ENCODE measurements around the gene FRY. TPM values are rescaled to one million over a fixed set of nuclear protein-coding genes. Genes with fewer than 3 reads are reported as not detected.

Gene FRY
- total and polyA plus RNA-seq, 9 of the 15 experiments (the other 6 are each of a cell fraction or from before 2014, with no cell fraction given), result 0.03 to 0.31 (median 0.11) TPM; not detected in 3

- Histone ChIP-seq H3K79me2 (ENCODE audit: control insufficient read depth, insufficient read depth, low read length) (no peaks in the 10 kb centered on the region), H3K9ac (ENCODE audit: insufficient read depth in 1 of 2, low read depth in 2 of 2, low read length in 2 of 2) (no peak overlapping the region), H3K4me1 (replicated peaks in 1 of 2; ENCODE audit: control insufficient read depth in 2 of 2, insufficient read depth in 2 of 2, low read length in 2 of 2) (peaks cover 0 to 6% of the 10 kb centered on the region in 2 experiments; a peak in 2 of 5 replicates), H3K27me3 (ENCODE audit: control insufficient read depth in 2 of 2, insufficient read depth in 2 of 2, low read length in 2 of 2) (peaks cover 0 to 4% of the 10 kb centered on the region in 2 experiments; a peak in 3 of 5 replicates), H3K4me3 (no peak overlapping the region), H4K20me1 (replicated peaks; ENCODE audit: control insufficient read depth, insufficient read depth, low read length) (no peaks in the 10 kb centered on the region), H3K36me3 (ENCODE audit: control insufficient read depth, insufficient read depth, low read length) (no peaks in the 10 kb centered on the region), H2AFZ (ENCODE audit: low read depth, low read length) (no peak overlapping the region), H3K9me1 (ENCODE audit: control insufficient read depth, insufficient read depth, low read length) (no peaks in the 10 kb centered on the region), H3K4me2 (ENCODE audit: insufficient read depth, low read length) (no peak overlapping the region), H3K9me3 (replicated peaks; ENCODE audit: control insufficient read depth, insufficient read depth, low read depth, low read length) (no peaks in the 10 kb centered on the region), H3K27ac (ENCODE audit: extremely low read depth, low read depth, low read length) (no peak overlapping the region)
- POLR2A ChIA-PET, result interaction anchor here (0.8 kb wide), 1 partner anchor 9 kb away, joined by 3 read pairs; no protein-coding TSS in a partner anchor
- ATAC-seq (no peak), DNase-seq (ENCODE audit: extremely low read depth in 1 of 4, low spot score in 3 of 4) (no peak), FAIRE-seq (no peak)
- CTCF ChIA-PET (ENCODE audit: low intra/inter-chr PET ratio), result no interaction called here
- no TSS peak for BruUV-seq (replicated peaks)
- intact Hi-C loops (cut with micrococcal nuclease) (no loop called here), in situ Hi-C loops (cut with MboI) (no loop called here)
- 60% methylated on average over 1 of the region's 1 CpG for WGBS (ENCODE audit: insufficient coverage, low coverage, missing lambda C conversion rate)
- TF ChIP-seq RBM25 (IDR thresholded peaks at IDR 0.05; ENCODE audit: low read depth, low read length, severe bottlenecking), result peak; percentile 71
- no peak for TF ChIP-seq PHF21A (IDR thresholded peaks at IDR 0.05; ENCODE audit: borderline replicate concordance, low read depth)
- TF ChIP-seq HDAC3 (IDR thresholded peaks at IDR 0.05; ENCODE audit: borderline replicate concordance, partially characterized antibody), result no peak
- no peak for TF ChIP-seq TRIM24 (IDR thresholded peaks at IDR 0.05)
- TF ChIP-seq ZNF445 (CRISPR knock-in tag; IDR thresholded peaks at IDR 0.05; ENCODE audit: low read depth), result no peak
Measured at GRCh38 chr13:32174366-32174765, 142.8 kb downstream of the FRY start.

DNA sequence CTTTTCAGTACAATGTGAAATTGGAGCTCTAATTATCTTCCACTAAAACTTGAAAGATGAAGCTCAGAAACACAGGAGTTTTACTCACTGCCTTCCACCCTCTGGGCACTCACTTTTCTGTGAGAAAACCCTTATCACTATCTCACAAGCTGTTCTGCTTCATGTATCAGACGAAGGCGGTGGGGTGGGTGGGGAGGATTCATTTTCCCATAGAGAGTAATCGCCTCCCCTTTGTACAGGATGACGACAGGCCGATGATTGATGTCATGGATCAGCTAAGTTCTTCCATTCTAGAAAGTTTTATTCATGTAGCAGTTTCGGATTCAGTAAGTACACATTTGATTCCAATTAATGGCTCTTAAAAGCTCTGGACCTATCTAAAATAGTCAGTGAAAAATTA is 143.7 kb downstream of the FRY start:
- Histone ChIP-seq H3K4me3 (no peak overlapping the region), H3K9me3 (replicated peaks; ENCODE audit: control insufficient read depth, insufficient read depth, low read depth, low read length) (no peaks in the 10 kb centered on the region), H4K20me1 (replicated peaks; ENCODE audit: control insufficient read depth, insufficient read depth, low read length) (no peaks in the 10 kb centered on the region), H3K9me1 (ENCODE audit: control insufficient read depth, insufficient read depth, low read length) (no peaks in the 10 kb centered on the region), H2AFZ (ENCODE audit: low read depth, low read length) (no peak overlapping the region), H3K36me3 (ENCODE audit: control insufficient read depth, insufficient read depth, low read length) (no peaks in the 10 kb centered on the region), H3K27ac (ENCODE audit: extremely low read depth, low read depth, low read length) (no peak overlapping the region; the same call in 2 of the 3 replicates), H3K4me2 (ENCODE audit: insufficient read depth, low read length) (no peak overlapping the region; the same call in 1 of the 2 replicates), H3K4me1 (replicated peaks in 1 of 2; ENCODE audit: control insufficient read depth in 2 of 2, insufficient read depth in 2 of 2, low read length in 2 of 2) (peaks cover 0 to 6% of the 10 kb centered on the region in 2 experiments; a peak in 2 of 5 replicates), H3K9ac (ENCODE audit: insufficient read depth in 1 of 2, low read depth in 2 of 2, low read length in 2 of 2) (no peak overlapping the region), H3K27me3 (ENCODE audit: control insufficient read depth in 2 of 2, insufficient read depth in 2 of 2, low read length in 2 of 2) (peaks cover 0 to 4% of the 10 kb centered on the region in 2 experiments; a peak in 4 of 5 replicates), H3K79me2 (ENCODE audit: control insufficient read depth, insufficient read depth, low read length) (no peaks in the 10 kb centered on the region)
- WGBS (ENCODE audit: insufficient coverage, low coverage, missing lambda C conversion rate), result 2% methylated on average over 6 of the region's 6 CpGs
- in situ Hi-C loops (cut with MboI) (no loop called here), intact Hi-C loops (cut with micrococcal nuclease) (no loop called here)
- ATAC-seq, result peak; percentile 97
- peak; percentile 49 to 89 (median 67) for DNase-seq (ENCODE audit: extremely low read depth in 1 of 4, low spot score in 3 of 4)
- ChIA-PET CTCF (ENCODE audit: low intra/inter-chr PET ratio) (no interaction called here), POLR2A (interaction anchor here (0.6 to 1.9 kb wide), 4 partner anchors 9 to 669 kb away, joined by 3 to 4 read pairs (median 3); no protein-coding TSS in a partner anchor)
- peak; percentile 90 for FAIRE-seq
- BruUV-seq (replicated peaks), result no TSS peak
- TF ChIP-seq XRCC5 (IDR thresholded peaks at IDR 0.05; ENCODE audit: low read depth, low read length) (no peak), IRF9 (tag; IDR thresholded peaks at IDR 0.05) (no peak), RBBP5 (IDR thresholded peaks at IDR 0.05; ENCODE audit: borderline replicate concordance, insufficient read depth, low read length, poor library complexity, severe bottlenecking) (no peak), ZNF395 (CRISPR knock-in tag; IDR thresholded peaks at IDR 0.05) (no peak)

Data from K562 (cell line).